Esophagus squamous epithelium (tissue), 4 donors: ENCODE data around the gene NPHP4.

ENCODE experiments used
- CTCF ChIP-seq, 6 experiments: fragments of 450-650 bp in 4 of 6; fragments of 200-600 bp in 2 of 6; sonication (generic) in 2 of 6; IDR thresholded peaks; one replicate each; pipeline ENCODE4 v1.5.1; 2016 to 2019; ENCODE audit warnings: antibody characterized with exemption in 6 of 6, mild to moderate bottlenecking in 4 of 6, moderate library complexity in 4 of 6
- POLR2A ChIP-seq, 4 donors: fragments of 450-650 bp; IDR thresholded peaks; one replicate each; pipeline ENCODE4 v1.6.1; 2017; ENCODE audit warnings: antibody characterized with exemption in 4 of 4, mild to moderate bottlenecking in 4 of 4, moderate library complexity in 3 of 4

GRCh38 chr1:5908461-5909375 is 83.5 kb downstream of the NPHP4 start:
- TF ChIP-seq CTCF (IDR thresholded peaks at IDR 0.05), result no peak
- TF ChIP-seq POLR2A (IDR thresholded peaks at IDR 0.05), result no peak
